ENCODE data around the gene TGFBI. TPM values are rescaled to one million over a fixed set of nuclear protein-coding genes. Genes with fewer than 3 reads are reported as not detected.

The TGFBI gene
- total RNA-seq, 1 donor from 2014 or later: 9.5 TPM

DNA sequence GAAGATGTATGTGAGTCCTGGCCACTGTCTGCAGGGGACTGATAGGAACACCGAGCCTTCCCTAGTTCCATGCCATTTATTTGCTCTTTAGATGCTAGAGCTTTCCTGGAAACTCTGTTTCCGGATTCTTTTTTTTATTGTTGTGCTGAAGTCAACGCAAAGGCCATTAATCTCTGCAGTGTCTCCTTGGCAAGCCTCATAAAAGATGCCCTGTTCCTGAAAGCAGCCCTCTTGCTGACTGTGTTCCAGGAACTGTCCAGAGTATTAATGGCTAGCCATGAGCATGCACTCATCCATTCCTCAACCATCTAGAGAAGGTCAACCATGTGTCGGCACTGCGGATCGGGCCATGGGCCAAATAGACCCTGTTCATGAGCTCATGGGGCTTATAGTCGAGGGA is 61.0 kb downstream of the TGFBI start:
- H3K27ac ChIP-seq: no peak overlapping the region
- H3K4me1 Mint-ChIP-seq: no peaks in the 10 kb centered on the region
- H4K20me1 ChIP-seq (ENCODE audit: low read depth): no peaks in the 10 kb centered on the region
- H3K27me3 Mint-ChIP-seq (ENCODE audit: insufficient read depth, low read depth): no peaks in the 10 kb centered on the region
- no peak overlapping the region for H3K4me2 ChIP-seq
- no peak for DNase-seq (ENCODE audit: low spot score)
- H3K4me1 ChIP-seq: no peaks in the 10 kb centered on the region
- no peaks in the 10 kb centered on the region for H3K27me3 ChIP-seq
- no peaks in the 10 kb centered on the region for H3K9me3 Mint-ChIP-seq
- H3K36me3 Mint-ChIP-seq: no peaks in the 10 kb centered on the region
- no peak overlapping the region for H3K9ac ChIP-seq
- no peak overlapping the region for H2AFZ ChIP-seq (replicated peaks)
- H3K4me3 Mint-ChIP-seq: no peak overlapping the region
- H3K79me2 ChIP-seq (ENCODE audit: low read depth): no peaks in the 10 kb centered on the region
- H3K9me3 ChIP-seq (ENCODE audit: low read depth): no peaks in the 10 kb centered on the region
- no peaks in the 10 kb centered on the region for H3F3A ChIP-seq (ENCODE audit: low read depth)
- no peak overlapping the region for H3K27ac Mint-ChIP-seq
- no peaks in the 10 kb centered on the region for H3K36me3 ChIP-seq
- H3K4me3 ChIP-seq: no peak overlapping the region
- TF ChIP-seq EZH2phosphoT487 (IDR thresholded peaks at IDR 0.05): no peak
- no peak for TF ChIP-seq CTCF (IDR thresholded peaks at IDR 0.05)
- TF ChIP-seq EZH2 (IDR thresholded peaks at IDR 0.05): no peak

DNA sequence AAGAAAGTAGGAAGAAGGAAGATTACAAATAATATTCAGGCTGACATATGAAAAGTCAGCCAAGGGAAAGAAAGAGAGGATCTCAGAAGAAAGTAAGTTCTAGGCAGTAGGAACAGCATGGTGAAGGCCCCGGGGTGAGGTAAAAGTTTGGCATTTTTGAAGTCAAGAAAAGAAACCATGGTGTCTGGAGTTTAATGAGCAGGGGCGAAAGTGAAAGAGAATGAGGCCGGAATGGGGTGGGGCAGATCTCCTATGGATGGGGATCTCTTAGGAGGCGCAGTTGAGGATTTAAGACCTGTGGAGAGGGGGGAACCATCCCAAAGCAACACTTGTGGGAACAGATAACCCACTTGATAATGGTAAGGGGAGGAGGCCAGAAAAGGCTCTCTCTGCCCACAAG is 61.5 kb downstream of the TGFBI start:
- no peak overlapping the region for H3K4me3 Mint-ChIP-seq
- Histone ChIP-seq H4K20me1 (ENCODE audit: low read depth) (no peaks in the 10 kb centered on the region), H3K36me3 (no peaks in the 10 kb centered on the region), H3K79me2 (ENCODE audit: low read depth) (no peaks in the 10 kb centered on the region), H3K27ac (no peak overlapping the region), H3F3A (ENCODE audit: low read depth) (no peaks in the 10 kb centered on the region), H2AFZ (replicated peaks) (no peak overlapping the region), H3K4me2 (no peak overlapping the region), H3K4me1 (no peaks in the 10 kb centered on the region), H3K4me3 (no peak overlapping the region), H3K9me3 (ENCODE audit: low read depth) (no peaks in the 10 kb centered on the region), H3K27me3 (no peaks in the 10 kb centered on the region), H3K9ac (no peak overlapping the region)
- TF ChIP-seq CTCF (IDR thresholded peaks at IDR 0.05): no peak
- no peak for TF ChIP-seq EZH2phosphoT487 (IDR thresholded peaks at IDR 0.05)
- TF ChIP-seq EZH2 (IDR thresholded peaks at IDR 0.05): no peak
- H3K27ac Mint-ChIP-seq: no peak overlapping the region
- no peak for DNase-seq (ENCODE audit: low spot score)
- no peaks in the 10 kb centered on the region for H3K27me3 Mint-ChIP-seq (ENCODE audit: insufficient read depth, low read depth)
- H3K4me1 Mint-ChIP-seq: no peaks in the 10 kb centered on the region
- H3K9me3 Mint-ChIP-seq: no peaks in the 10 kb centered on the region
- H3K36me3 Mint-ChIP-seq: no peaks in the 10 kb centered on the region

- H3K27ac Mint-ChIP-seq: no peak overlapping the region
- no peaks in the 10 kb centered on the region for H3K9me3 Mint-ChIP-seq
- H3K79me2 ChIP-seq (ENCODE audit: low read depth): no peaks in the 10 kb centered on the region
- no peak overlapping the region for H3K9ac ChIP-seq
- H3K4me3 Mint-ChIP-seq: no peak overlapping the region
- no peaks in the 10 kb centered on the region for H3K27me3 Mint-ChIP-seq (ENCODE audit: insufficient read depth, low read depth)
- no peak overlapping the region for H3K4me3 ChIP-seq
- no peak overlapping the region for H2AFZ ChIP-seq (replicated peaks)
- H3K27ac ChIP-seq: no peak overlapping the region
- peaks cover 6% of the 10 kb centered on the region for H3K4me1 Mint-ChIP-seq
- TF ChIP-seq EZH2phosphoT487 (IDR thresholded peaks at IDR 0.05) (no peak), EZH2 (IDR thresholded peaks at IDR 0.05) (no peak), CTCF (IDR thresholded peaks at IDR 0.05) (no peak)
- H3K27me3 ChIP-seq: no peaks in the 10 kb centered on the region
- H4K20me1 ChIP-seq (ENCODE audit: low read depth): no peaks in the 10 kb centered on the region
- H3K36me3 Mint-ChIP-seq: no peaks in the 10 kb centered on the region
- DNase-seq (ENCODE audit: low spot score): no peak
- no peak overlapping the region for H3K4me2 ChIP-seq
- H3F3A ChIP-seq (ENCODE audit: low read depth): no peaks in the 10 kb centered on the region
- no peaks in the 10 kb centered on the region for H3K9me3 ChIP-seq (ENCODE audit: low read depth)
- no peaks in the 10 kb centered on the region for H3K4me1 ChIP-seq
- H3K36me3 ChIP-seq: no peaks in the 10 kb centered on the region
Measured at GRCh38 chr5:136094189-136094912, 65.6 kb downstream of the TGFBI start.
